ENCODE data around the gene GPR17.

GPR17 gene

DNA sequence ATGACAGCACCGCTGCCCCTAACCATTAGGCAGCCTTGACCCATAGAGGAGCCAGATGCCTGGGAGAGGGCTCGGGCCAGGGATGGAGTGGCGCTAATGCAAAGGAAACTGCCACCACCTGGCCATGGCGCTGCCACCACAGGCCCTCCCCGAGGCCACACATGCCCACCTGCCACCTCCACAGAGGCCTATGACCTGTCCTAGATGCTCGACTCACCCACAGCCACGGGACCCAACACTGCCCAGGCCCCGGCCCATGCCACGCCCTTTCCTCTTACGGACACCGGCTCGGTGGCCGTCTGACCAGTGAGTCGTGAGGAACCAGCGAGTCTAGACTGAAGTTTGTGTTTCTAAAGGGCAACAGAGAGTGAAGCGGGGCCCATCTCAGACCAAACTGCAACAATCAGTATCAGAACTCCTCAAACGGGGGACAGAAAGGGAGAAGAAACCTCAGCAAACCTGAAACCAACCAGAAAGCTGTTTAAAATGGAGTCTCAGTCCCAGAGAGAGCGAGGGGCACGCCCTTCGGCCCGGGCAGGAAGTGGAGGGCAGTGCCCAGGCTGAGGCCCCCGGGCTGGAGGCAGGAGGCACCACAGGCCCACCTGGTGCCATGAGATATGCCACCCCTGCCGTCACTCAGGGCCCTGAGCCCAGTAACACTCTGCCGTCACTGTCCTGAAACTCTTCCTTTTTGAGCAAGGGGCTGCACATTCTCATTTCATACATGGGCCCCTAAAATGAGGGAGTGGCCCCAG, 711 bp downstream of the GPR17 start:
- no peak overlapping the region for H3K9ac ChIP-seq (ENCODE audit: low read length)
- no peak overlapping the region for H2AFZ ChIP-seq (ENCODE audit: low read depth, low read length, severe bottlenecking)

DNA sequence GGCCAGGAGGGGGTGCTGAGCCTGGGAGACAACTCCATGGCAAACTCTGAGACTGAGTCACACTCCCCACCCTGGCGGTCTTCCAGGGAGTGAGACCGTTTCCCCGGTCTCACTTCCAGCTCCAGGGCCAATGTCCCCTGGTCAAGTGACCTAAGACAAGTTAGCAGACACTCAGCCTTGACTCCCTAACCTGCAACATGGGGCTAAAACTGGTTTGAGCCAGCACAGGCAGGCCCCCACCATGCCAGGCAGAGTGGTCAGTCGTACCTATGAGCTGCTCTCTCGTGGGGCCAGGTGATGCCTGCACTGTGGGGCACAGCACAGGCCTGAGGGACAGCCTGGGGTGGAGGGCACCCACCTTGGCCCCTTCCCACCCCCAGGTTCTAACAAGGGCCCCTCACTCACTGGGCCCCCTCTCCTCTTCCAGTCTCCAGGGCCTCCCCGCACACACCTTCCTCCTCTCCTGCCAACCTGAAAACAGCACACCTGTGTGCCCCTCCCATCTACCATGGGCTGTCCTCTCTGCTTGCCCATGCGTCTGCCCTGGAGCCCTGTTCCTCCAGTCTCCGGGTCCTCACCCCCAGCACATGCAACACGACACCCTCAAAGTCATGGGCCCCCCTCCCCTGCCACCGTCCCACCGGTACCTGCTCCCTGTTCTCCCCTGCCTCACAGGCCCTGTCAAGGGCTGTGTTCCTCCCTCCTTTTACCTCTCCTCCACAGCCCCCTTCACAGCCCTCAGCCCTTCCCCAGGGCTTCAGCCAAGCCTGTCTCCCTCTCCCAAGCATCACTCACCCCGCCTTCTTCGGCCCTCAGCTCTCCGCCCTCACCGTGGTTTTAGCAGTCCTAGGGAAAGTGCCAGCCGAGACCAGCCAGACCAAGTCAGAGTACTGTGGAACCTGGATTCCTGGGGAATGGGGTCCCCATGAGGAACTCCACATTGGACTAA, 1.6 kb downstream of the GPR17 start:
- Histone ChIP-seq H3K4me3 (ENCODE audit: insufficient read depth, low read length, poor library complexity, severe bottlenecking) (no peak overlapping the region), H3K27me3 (ENCODE audit: low read length) (no peaks in the 10 kb centered on the region), H3K9ac (ENCODE audit: low read length) (no peak overlapping the region), H3K9me2 (replicated peaks; ENCODE audit: insufficient read depth, low read length) (no peaks in the 10 kb centered on the region), H3K4me2 (ENCODE audit: low read depth, low read length, poor library complexity, severe bottlenecking) (no peak overlapping the region), H4K20me1 (ENCODE audit: low read depth, low read length) (no peaks in the 10 kb centered on the region), H2AFZ (ENCODE audit: low read depth, low read length, severe bottlenecking) (no peak overlapping the region), H3K36me3 (ENCODE audit: low read length) (no peaks in the 10 kb centered on the region), H3K9me3 (ENCODE audit: insufficient read depth, low read length) (no peaks in the 10 kb centered on the region), H3K27ac (ENCODE audit: low read depth, low read length) (no peak overlapping the region), H3F3A (ENCODE audit: insufficient read depth) (no peaks in the 10 kb centered on the region), H3K79me2 (ENCODE audit: insufficient read depth, low read length) (no peaks in the 10 kb centered on the region)
- TF ChIP-seq, protein P1, sequence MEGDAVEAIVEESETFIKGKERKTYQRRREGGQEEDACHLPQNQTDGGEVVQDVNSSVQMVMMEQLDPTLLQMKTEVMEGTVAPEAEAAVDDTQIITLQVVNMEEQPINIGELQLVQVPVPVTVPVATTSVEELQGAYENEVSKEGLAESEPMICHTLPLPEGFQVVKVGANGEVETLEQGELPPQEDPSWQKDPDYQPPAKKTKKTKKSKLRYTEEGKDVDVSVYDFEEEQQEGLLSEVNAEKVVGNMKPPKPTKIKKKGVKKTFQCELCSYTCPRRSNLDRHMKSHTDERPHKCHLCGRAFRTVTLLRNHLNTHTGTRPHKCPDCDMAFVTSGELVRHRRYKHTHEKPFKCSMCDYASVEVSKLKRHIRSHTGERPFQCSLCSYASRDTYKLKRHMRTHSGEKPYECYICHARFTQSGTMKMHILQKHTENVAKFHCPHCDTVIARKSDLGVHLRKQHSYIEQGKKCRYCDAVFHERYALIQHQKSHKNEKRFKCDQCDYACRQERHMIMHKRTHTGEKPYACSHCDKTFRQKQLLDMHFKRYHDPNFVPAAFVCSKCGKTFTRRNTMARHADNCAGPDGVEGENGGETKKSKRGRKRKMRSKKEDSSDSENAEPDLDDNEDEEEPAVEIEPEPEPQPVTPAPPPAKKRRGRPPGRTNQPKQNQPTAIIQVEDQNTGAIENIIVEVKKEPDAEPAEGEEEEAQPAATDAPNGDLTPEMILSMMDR (IDR thresholded peaks at IDR 0.05; ENCODE audit: insufficient read depth, low read length, poor library complexity, severe bottlenecking), result no peak
- no peak for TF ChIP-seq EZH2phosphoT487 (conservative IDR thresholded peaks at IDR 0.05; ENCODE audit: low read length)

More for the DNA sequence above, 711 bp downstream of the GPR17 start:
- Histone ChIP-seq H4K20me1 (ENCODE audit: low read depth, low read length) (no peaks in the 10 kb centered on the region), H3K79me2 (ENCODE audit: insufficient read depth, low read length) (no peaks in the 10 kb centered on the region), H3K4me3 (ENCODE audit: insufficient read depth, low read length, poor library complexity, severe bottlenecking) (no peak overlapping the region), H3K9me3 (ENCODE audit: insufficient read depth, low read length) (no peaks in the 10 kb centered on the region), H3F3A (ENCODE audit: insufficient read depth) (no peaks in the 10 kb centered on the region), H3K4me2 (ENCODE audit: low read depth, low read length, poor library complexity, severe bottlenecking) (no peak overlapping the region), H3K27ac (ENCODE audit: low read depth, low read length) (no peak overlapping the region), H3K36me3 (ENCODE audit: low read length) (no peaks in the 10 kb centered on the region), H3K27me3 (ENCODE audit: low read length) (no peaks in the 10 kb centered on the region), H3K9me2 (replicated peaks; ENCODE audit: insufficient read depth, low read length) (no peaks in the 10 kb centered on the region)
- TF ChIP-seq, protein P1 (IDR thresholded peaks at IDR 0.05; ENCODE audit: insufficient read depth, low read length, poor library complexity, severe bottlenecking), result no peak
- no peak for TF ChIP-seq EZH2phosphoT487 (conservative IDR thresholded peaks at IDR 0.05; ENCODE audit: low read length)

DNA sequence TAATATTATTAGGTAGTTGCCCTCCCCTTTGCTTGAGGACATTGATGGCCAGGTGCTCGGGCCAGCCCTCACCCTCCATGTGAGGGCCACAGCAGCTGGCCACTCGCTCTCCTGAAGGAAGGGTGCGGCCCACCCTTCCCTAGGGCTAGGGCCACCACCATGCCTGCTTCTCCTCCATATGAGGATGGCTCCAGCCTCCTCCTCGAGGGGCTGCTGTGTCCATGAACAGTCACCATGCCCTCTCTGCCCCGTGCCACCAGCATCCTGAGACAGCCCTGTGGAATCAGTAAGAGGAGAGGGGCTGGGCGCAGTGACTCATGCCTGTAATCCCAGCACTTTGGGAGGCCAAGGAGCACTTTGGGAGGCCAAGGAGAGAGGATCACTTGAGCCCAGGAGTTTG, 2.4 kb downstream of the GPR17 start:
- Histone ChIP-seq H2AFZ (ENCODE audit: low read depth, low read length, severe bottlenecking) (no peak overlapping the region), H3K4me2 (ENCODE audit: low read depth, low read length, poor library complexity, severe bottlenecking) (no peak overlapping the region), H3K9me3 (ENCODE audit: insufficient read depth, low read length) (no peaks in the 10 kb centered on the region), H3K36me3 (ENCODE audit: low read length) (no peaks in the 10 kb centered on the region), H3F3A (ENCODE audit: insufficient read depth) (no peaks in the 10 kb centered on the region), H3K27ac (ENCODE audit: low read depth, low read length) (no peak overlapping the region), H4K20me1 (ENCODE audit: low read depth, low read length) (no peaks in the 10 kb centered on the region), H3K9ac (ENCODE audit: low read length) (no peak overlapping the region), H3K9me2 (replicated peaks; ENCODE audit: insufficient read depth, low read length) (no peaks in the 10 kb centered on the region), H3K4me3 (ENCODE audit: insufficient read depth, low read length, poor library complexity, severe bottlenecking) (no peak overlapping the region), H3K27me3 (ENCODE audit: low read length) (no peaks in the 10 kb centered on the region), H3K79me2 (ENCODE audit: insufficient read depth, low read length) (no peaks in the 10 kb centered on the region)
- TF ChIP-seq EZH2phosphoT487 (conservative IDR thresholded peaks at IDR 0.05; ENCODE audit: low read length), result no peak
- TF ChIP-seq, protein P1 (IDR thresholded peaks at IDR 0.05; ENCODE audit: insufficient read depth, low read length, poor library complexity, severe bottlenecking), result no peak

All from SU-DHL-6 (cell line).